Activated T-cell treated with anti-CD3 and anti-CD28 coated beads, Interleukin-2, amount 50 U/mL, for 1 hour (primary cell): ENCODE results near the gene PELI2.
"Not testable (repeated sequence)": the region's sequence is repeated elsewhere in the genome, so short reads cannot be mapped to it uniquely, and the experiment has no call there.

Source experiments
- DNase-seq: peaks from one replicate; pipeline ENCODE4 v3.0.0-alpha.2; 2020

The PELI2 gene

GRCh38 chr14:56145965-56146364 lies 27.8 kb downstream of the PELI2 start:
- DNase-seq: no peak

- DNase-seq: no peak
Observed at GRCh38 chr14:56147449-56147848, 29.2 kb downstream of the PELI2 start.

- DNase-seq: no peak
Observed at GRCh38 chr14:56147986-56148901, 30.0 kb downstream of the PELI2 start.

GRCh38 chr14:56149151-56149550 lies 30.9 kb downstream of the PELI2 start:
- no peak for DNase-seq

- DNase-seq: no peak
Observed at GRCh38 chr14:56149995-56150394, 31.8 kb downstream of the PELI2 start.

- DNase-seq: no peak
Observed at GRCh38 chr14:56150645-56151345, 32.6 kb downstream of the PELI2 start.

- no peak for DNase-seq
Observed at GRCh38 chr14:56152221-56152620, 34.0 kb downstream of the PELI2 start.

- DNase-seq: no peak
Observed at GRCh38 chr14:56153267-56153666, 35.1 kb downstream of the PELI2 start.

GRCh38 chr14:56154321-56154720 lies 36.1 kb downstream of the PELI2 start:
- no peak for DNase-seq

- no peak for DNase-seq
Observed at GRCh38 chr14:56156096-56156495, 37.9 kb downstream of the PELI2 start.

GRCh38 chr14:56159066-56159465 lies 40.9 kb downstream of the PELI2 start:
- no peak for DNase-seq

- DNase-seq: no peak
Observed at GRCh38 chr14:56160088-56160487, 41.9 kb downstream of the PELI2 start.

- DNase-seq: no peak
Observed at GRCh38 chr14:56161658-56162057, 43.4 kb downstream of the PELI2 start.

- DNase-seq: no peak
Observed at GRCh38 chr14:56162476-56162875, 44.3 kb downstream of the PELI2 start.

- not testable (repeated sequence) for DNase-seq
Observed at GRCh38 chr14:56166579-56166978, 48.4 kb downstream of the PELI2 start.

GRCh38 chr14:56168007-56168616 lies 49.9 kb downstream of the PELI2 start:
- DNase-seq: no peak

- DNase-seq: no peak
Observed at GRCh38 chr14:56170028-56170427, 51.8 kb downstream of the PELI2 start.

GRCh38 chr14:56170877-56171422 lies 52.7 kb downstream of the PELI2 start:
- no peak for DNase-seq

- DNase-seq: no peak
Observed at GRCh38 chr14:56172074-56172473, 53.9 kb downstream of the PELI2 start.

- DNase-seq: no peak
Observed at GRCh38 chr14:56172571-56172971, 54.4 kb downstream of the PELI2 start.

- no peak for DNase-seq
Observed at GRCh38 chr14:56173365-56173922, 55.2 kb downstream of the PELI2 start.

GRCh38 chr14:56175773-56176172 lies 57.6 kb downstream of the PELI2 start:
- no peak for DNase-seq

GRCh38 chr14:56176530-56176929 lies 58.3 kb downstream of the PELI2 start:
- no peak for DNase-seq
